ENCODE data around the gene C16orf92. TPM values are rescaled to one million over a fixed set of nuclear protein-coding genes. Genes with fewer than 3 reads are reported as not detected.

Gene C16orf92
- total RNA-seq, 1 experiment from 2014 or later, result not detected

DNA sequence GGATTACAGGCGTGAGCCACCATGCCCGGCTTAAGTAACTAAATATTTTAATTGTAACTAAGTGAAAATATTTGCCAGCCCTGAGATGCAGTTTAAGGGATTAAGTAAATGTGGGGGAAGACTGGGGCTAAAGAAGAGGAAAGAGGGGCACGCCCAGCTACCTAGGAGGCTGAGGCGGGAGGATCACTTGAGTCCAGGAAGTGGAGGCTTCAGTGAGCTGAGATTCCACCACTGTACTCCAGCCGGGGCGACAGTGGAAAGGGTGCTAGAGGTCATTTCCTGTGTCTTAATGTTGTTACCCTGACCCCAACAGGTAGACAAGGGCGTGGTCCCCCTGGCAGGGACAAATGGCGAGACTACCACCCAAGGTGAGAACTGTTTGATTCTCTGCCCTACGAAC is 45.3 kb downstream of the C16orf92 start:
- Mint-ChIP-seq H3K4me3 (peak overlapping the region; percentile 36), H3K4me1 (peaks cover 24% of the 10 kb centered on the region), H3K27me3 (ENCODE audit: low read depth) (no peaks in the 10 kb centered on the region), H3K27ac (peak overlapping the region; percentile 65), H3K9me3 (no peaks in the 10 kb centered on the region), H3K36me3 (peaks cover 56% of the 10 kb centered on the region)
- no peak for TF ChIP-seq SMAD4 (CRISPR knock-in tag; IDR thresholded peaks at IDR 0.05)
- no peak for TF ChIP-seq SMAD3 (CRISPR knock-in tag; IDR thresholded peaks at IDR 0.05; ENCODE audit: borderline replicate concordance)
- no peak for TF ChIP-seq EMX1 (CRISPR knock-in tag; IDR thresholded peaks at IDR 0.05)
- TF ChIP-seq JUN (CRISPR knock-in tag; IDR thresholded peaks at IDR 0.05), result no peak
- TF ChIP-seq, protein P1, sequence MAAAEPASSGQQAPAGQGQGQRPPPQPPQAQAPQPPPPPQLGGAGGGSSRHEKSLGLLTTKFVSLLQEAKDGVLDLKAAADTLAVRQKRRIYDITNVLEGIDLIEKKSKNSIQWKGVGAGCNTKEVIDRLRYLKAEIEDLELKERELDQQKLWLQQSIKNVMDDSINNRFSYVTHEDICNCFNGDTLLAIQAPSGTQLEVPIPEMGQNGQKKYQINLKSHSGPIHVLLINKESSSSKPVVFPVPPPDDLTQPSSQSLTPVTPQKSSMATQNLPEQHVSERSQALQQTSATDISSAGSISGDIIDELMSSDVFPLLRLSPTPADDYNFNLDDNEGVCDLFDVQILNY (CRISPR knock-in tag; IDR thresholded peaks at IDR 0.05), result no peak
- no peak for TF ChIP-seq CREM (CRISPR knock-in tag; IDR thresholded peaks at IDR 0.05)
- TF ChIP-seq FOXP4 (CRISPR knock-in tag; IDR thresholded peaks at IDR 0.05), result no peak
- ATAC-seq, result no peak
- no peak for DNase-seq (ENCODE audit: low spot score)
- CTCF ChIA-PET, result interaction anchor here (1.2 to 2.9 kb wide), 2 partner anchors 24 to 25 kb away, joined by 3 to 7 read pairs; no protein-coding TSS in a partner anchor
- POLR2A ChIA-PET, result no interaction called here

GRCh38 chr16:30068750-30069610 is 46.0 kb downstream of the C16orf92 start:
- ChIA-PET CTCF (interaction anchor here (1.2 to 2.9 kb wide), 2 partner anchors 23 to 24 kb away, joined by 3 to 7 read pairs; no protein-coding TSS in a partner anchor), POLR2A (no interaction called here)
- peak overlapping the region; percentile 36 for H3K4me3 Mint-ChIP-seq
- DNase-seq (ENCODE audit: low spot score) (peak; percentile 43), ATAC-seq (no peak)
- H3K4me1 Mint-ChIP-seq, result peaks cover 20% of the 10 kb centered on the region
- H3K27me3 Mint-ChIP-seq (ENCODE audit: low read depth), result no peaks in the 10 kb centered on the region
- TF ChIP-seq FOXP4 (CRISPR knock-in tag; IDR thresholded peaks at IDR 0.05), result no peak
- no peak for TF ChIP-seq ZNF532 (CRISPR knock-in tag; IDR thresholded peaks at IDR 0.05; ENCODE audit: borderline replicate concordance)
- 0 out of 2 replicates have a peak, but pooled peaks have one; percentile 19 for TF ChIP-seq ATF6 (CRISPR knock-in tag; IDR thresholded peaks at IDR 0.05)
- TF ChIP-seq, protein P2, sequence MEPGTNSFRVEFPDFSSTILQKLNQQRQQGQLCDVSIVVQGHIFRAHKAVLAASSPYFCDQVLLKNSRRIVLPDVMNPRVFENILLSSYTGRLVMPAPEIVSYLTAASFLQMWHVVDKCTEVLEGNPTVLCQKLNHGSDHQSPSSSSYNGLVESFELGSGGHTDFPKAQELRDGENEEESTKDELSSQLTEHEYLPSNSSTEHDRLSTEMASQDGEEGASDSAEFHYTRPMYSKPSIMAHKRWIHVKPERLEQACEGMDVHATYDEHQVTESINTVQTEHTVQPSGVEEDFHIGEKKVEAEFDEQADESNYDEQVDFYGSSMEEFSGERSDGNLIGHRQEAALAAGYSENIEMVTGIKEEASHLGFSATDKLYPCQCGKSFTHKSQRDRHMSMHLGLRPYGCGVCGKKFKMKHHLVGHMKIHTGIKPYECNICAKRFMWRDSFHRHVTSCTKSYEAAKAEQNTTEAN (CRISPR knock-in tag; IDR thresholded peaks at IDR 0.05), result no peak
- no peaks in the 10 kb centered on the region for H3K9me3 Mint-ChIP-seq
- peaks cover 56% of the 10 kb centered on the region for H3K36me3 Mint-ChIP-seq
- peak overlapping the region; percentile 65 for H3K27ac Mint-ChIP-seq
